ENCODE results near the gene WLS. TPM values are rescaled to one million over a fixed set of nuclear protein-coding genes. Genes with fewer than 3 reads are reported as not detected.

WLS gene
- total RNA-seq, 1 donor from 2014 or later = 1.5 TPM

DNA sequence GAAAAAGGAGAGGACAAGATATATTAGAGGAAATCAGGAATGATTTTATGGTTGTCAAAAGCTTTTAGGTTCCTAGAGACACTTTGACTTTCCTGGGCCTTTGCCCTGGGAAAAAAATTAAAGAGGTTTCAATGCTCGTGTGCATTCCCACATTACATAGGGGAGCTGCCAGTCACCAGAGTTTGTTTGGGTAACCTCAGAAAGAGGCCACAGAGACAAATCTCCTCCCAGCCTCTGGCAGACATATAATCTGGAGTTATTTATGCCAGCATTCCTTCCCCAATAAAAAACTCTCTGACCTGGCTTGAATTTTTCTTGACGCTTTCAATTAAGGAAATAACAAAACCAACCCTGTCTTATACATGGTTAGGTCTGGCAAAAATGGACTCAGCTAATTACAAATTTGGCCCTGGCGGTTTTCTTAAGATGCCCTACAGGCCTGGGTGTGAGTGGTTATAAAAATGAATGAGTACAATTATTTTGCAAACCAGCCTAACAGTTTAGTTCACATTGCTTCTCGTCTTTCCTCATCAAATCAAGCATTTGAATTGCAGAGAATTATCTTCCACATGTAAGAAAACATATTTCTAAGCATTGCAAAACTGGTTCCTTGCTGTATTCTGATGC is 63.7 kb downstream of the WLS start:
- peaks cover 6% of the 10 kb centered on the region for H3K27me3 Mint-ChIP-seq (ENCODE audit: unreplicated experiment)

GRCh38 chr1:68167211-68167610 is 65.1 kb downstream of the WLS start:
- Mint-ChIP-seq H3K27ac (ENCODE audit: unreplicated experiment) (no peak overlapping the region), H3K4me1 (ENCODE audit: low read depth, unreplicated experiment) (no peaks in the 10 kb centered on the region), H3K4me3 (ENCODE audit: unreplicated experiment) (no peak overlapping the region), H3K36me3 (ENCODE audit: unreplicated experiment) (no peaks in the 10 kb centered on the region), H3K27me3 (ENCODE audit: unreplicated experiment) (peaks cover 6% of the 10 kb centered on the region), H3K9me3 (ENCODE audit: unreplicated experiment) (peaks cover 1% of the 10 kb centered on the region)
- TF ChIP-seq, protein P1, sequence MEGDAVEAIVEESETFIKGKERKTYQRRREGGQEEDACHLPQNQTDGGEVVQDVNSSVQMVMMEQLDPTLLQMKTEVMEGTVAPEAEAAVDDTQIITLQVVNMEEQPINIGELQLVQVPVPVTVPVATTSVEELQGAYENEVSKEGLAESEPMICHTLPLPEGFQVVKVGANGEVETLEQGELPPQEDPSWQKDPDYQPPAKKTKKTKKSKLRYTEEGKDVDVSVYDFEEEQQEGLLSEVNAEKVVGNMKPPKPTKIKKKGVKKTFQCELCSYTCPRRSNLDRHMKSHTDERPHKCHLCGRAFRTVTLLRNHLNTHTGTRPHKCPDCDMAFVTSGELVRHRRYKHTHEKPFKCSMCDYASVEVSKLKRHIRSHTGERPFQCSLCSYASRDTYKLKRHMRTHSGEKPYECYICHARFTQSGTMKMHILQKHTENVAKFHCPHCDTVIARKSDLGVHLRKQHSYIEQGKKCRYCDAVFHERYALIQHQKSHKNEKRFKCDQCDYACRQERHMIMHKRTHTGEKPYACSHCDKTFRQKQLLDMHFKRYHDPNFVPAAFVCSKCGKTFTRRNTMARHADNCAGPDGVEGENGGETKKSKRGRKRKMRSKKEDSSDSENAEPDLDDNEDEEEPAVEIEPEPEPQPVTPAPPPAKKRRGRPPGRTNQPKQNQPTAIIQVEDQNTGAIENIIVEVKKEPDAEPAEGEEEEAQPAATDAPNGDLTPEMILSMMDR (IDR thresholded peaks at IDR 0.05; ENCODE audit: partially characterized antibody, unreplicated experiment) = no peak
- no peak for DNase-seq

More for the DNA sequence above, 63.7 kb downstream of the WLS start:
- DNase-seq = no peak
- Mint-ChIP-seq H3K9me3 (ENCODE audit: unreplicated experiment) (peaks cover 1% of the 10 kb centered on the region), H3K4me3 (ENCODE audit: unreplicated experiment) (no peak overlapping the region), H3K4me1 (ENCODE audit: low read depth, unreplicated experiment) (peaks cover 5% of the 10 kb centered on the region), H3K36me3 (ENCODE audit: unreplicated experiment) (no peaks in the 10 kb centered on the region), H3K27ac (ENCODE audit: unreplicated experiment) (no peak overlapping the region)
- TF ChIP-seq, protein P1 (IDR thresholded peaks at IDR 0.05; ENCODE audit: partially characterized antibody, unreplicated experiment) = no peak

- TF ChIP-seq, protein P1 (IDR thresholded peaks at IDR 0.05; ENCODE audit: partially characterized antibody, unreplicated experiment) = no peak
- no peaks in the 10 kb centered on the region for H3K4me1 Mint-ChIP-seq (ENCODE audit: low read depth, unreplicated experiment)
- no peaks in the 10 kb centered on the region for H3K36me3 Mint-ChIP-seq (ENCODE audit: unreplicated experiment)
- DNase-seq = no peak
- H3K27ac Mint-ChIP-seq (ENCODE audit: unreplicated experiment) = no peak overlapping the region
- H3K27me3 Mint-ChIP-seq (ENCODE audit: unreplicated experiment) = peaks cover 6% of the 10 kb centered on the region
- peaks cover 1% of the 10 kb centered on the region for H3K9me3 Mint-ChIP-seq (ENCODE audit: unreplicated experiment)
- no peak overlapping the region for H3K4me3 Mint-ChIP-seq (ENCODE audit: unreplicated experiment)
These were observed 66.0 kb downstream of the WLS start for GRCh38 chr1:68166348-68166747.

DNA sequence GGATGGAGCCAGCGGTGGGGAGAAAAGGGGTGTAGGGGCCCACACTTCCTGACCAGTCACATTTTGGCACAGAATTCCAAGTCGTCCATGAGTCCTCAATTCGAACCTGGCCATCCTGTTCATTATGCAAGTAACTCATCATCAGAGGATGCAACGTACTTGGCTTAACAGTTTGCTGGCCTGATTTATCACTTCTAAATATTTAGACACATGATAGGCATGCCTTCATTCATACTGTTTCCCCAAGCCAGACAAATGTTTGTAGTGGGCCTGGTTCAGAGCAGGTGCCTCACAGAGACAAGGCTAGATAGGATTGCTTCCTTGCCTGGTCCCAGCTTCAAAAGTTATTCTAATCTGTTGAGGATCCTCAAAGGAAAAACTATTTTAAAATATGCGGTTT is 66.7 kb downstream of the WLS start:
- H3K36me3 Mint-ChIP-seq (ENCODE audit: unreplicated experiment) = no peaks in the 10 kb centered on the region
- TF ChIP-seq, protein P1 (IDR thresholded peaks at IDR 0.05; ENCODE audit: partially characterized antibody, unreplicated experiment) = no peak
- DNase-seq = no peak
- H3K4me1 Mint-ChIP-seq (ENCODE audit: low read depth, unreplicated experiment) = no peaks in the 10 kb centered on the region
- peaks cover 1% of the 10 kb centered on the region for H3K9me3 Mint-ChIP-seq (ENCODE audit: unreplicated experiment)
- H3K27me3 Mint-ChIP-seq (ENCODE audit: unreplicated experiment) = peaks cover 2% of the 10 kb centered on the region
- H3K4me3 Mint-ChIP-seq (ENCODE audit: unreplicated experiment) = no peak overlapping the region
- H3K27ac Mint-ChIP-seq (ENCODE audit: unreplicated experiment) = no peak overlapping the region

- Mint-ChIP-seq H3K27me3 (ENCODE audit: unreplicated experiment) (no peaks in the 10 kb centered on the region), H3K4me1 (ENCODE audit: low read depth, unreplicated experiment) (no peaks in the 10 kb centered on the region), H3K4me3 (ENCODE audit: unreplicated experiment) (no peak overlapping the region), H3K9me3 (ENCODE audit: unreplicated experiment) (peaks cover 1% of the 10 kb centered on the region), H3K36me3 (ENCODE audit: unreplicated experiment) (no peaks in the 10 kb centered on the region), H3K27ac (ENCODE audit: unreplicated experiment) (no peak overlapping the region)
- TF ChIP-seq, protein P1 (IDR thresholded peaks at IDR 0.05; ENCODE audit: partially characterized antibody, unreplicated experiment) = no peak
- DNase-seq = no peak
These were observed 67.4 kb downstream of the WLS start for GRCh38 chr1:68164918-68165317.
